Measurements from ENCODE around the gene PLA2G2F. TPM values are rescaled to one million over a fixed set of nuclear protein-coding genes. Genes with fewer than 3 reads are reported as not detected.

PLA2G2F gene
- total and polyA plus RNA-seq, 9 of the 15 experiments (the other 6 are each of a cell fraction or from before 2014, with no cell fraction given), result not detected

GRCh38 chr1:20169932-20170331, 30.8 kb downstream of the PLA2G2F start (continued):
- TF ChIP-seq, protein P1, sequence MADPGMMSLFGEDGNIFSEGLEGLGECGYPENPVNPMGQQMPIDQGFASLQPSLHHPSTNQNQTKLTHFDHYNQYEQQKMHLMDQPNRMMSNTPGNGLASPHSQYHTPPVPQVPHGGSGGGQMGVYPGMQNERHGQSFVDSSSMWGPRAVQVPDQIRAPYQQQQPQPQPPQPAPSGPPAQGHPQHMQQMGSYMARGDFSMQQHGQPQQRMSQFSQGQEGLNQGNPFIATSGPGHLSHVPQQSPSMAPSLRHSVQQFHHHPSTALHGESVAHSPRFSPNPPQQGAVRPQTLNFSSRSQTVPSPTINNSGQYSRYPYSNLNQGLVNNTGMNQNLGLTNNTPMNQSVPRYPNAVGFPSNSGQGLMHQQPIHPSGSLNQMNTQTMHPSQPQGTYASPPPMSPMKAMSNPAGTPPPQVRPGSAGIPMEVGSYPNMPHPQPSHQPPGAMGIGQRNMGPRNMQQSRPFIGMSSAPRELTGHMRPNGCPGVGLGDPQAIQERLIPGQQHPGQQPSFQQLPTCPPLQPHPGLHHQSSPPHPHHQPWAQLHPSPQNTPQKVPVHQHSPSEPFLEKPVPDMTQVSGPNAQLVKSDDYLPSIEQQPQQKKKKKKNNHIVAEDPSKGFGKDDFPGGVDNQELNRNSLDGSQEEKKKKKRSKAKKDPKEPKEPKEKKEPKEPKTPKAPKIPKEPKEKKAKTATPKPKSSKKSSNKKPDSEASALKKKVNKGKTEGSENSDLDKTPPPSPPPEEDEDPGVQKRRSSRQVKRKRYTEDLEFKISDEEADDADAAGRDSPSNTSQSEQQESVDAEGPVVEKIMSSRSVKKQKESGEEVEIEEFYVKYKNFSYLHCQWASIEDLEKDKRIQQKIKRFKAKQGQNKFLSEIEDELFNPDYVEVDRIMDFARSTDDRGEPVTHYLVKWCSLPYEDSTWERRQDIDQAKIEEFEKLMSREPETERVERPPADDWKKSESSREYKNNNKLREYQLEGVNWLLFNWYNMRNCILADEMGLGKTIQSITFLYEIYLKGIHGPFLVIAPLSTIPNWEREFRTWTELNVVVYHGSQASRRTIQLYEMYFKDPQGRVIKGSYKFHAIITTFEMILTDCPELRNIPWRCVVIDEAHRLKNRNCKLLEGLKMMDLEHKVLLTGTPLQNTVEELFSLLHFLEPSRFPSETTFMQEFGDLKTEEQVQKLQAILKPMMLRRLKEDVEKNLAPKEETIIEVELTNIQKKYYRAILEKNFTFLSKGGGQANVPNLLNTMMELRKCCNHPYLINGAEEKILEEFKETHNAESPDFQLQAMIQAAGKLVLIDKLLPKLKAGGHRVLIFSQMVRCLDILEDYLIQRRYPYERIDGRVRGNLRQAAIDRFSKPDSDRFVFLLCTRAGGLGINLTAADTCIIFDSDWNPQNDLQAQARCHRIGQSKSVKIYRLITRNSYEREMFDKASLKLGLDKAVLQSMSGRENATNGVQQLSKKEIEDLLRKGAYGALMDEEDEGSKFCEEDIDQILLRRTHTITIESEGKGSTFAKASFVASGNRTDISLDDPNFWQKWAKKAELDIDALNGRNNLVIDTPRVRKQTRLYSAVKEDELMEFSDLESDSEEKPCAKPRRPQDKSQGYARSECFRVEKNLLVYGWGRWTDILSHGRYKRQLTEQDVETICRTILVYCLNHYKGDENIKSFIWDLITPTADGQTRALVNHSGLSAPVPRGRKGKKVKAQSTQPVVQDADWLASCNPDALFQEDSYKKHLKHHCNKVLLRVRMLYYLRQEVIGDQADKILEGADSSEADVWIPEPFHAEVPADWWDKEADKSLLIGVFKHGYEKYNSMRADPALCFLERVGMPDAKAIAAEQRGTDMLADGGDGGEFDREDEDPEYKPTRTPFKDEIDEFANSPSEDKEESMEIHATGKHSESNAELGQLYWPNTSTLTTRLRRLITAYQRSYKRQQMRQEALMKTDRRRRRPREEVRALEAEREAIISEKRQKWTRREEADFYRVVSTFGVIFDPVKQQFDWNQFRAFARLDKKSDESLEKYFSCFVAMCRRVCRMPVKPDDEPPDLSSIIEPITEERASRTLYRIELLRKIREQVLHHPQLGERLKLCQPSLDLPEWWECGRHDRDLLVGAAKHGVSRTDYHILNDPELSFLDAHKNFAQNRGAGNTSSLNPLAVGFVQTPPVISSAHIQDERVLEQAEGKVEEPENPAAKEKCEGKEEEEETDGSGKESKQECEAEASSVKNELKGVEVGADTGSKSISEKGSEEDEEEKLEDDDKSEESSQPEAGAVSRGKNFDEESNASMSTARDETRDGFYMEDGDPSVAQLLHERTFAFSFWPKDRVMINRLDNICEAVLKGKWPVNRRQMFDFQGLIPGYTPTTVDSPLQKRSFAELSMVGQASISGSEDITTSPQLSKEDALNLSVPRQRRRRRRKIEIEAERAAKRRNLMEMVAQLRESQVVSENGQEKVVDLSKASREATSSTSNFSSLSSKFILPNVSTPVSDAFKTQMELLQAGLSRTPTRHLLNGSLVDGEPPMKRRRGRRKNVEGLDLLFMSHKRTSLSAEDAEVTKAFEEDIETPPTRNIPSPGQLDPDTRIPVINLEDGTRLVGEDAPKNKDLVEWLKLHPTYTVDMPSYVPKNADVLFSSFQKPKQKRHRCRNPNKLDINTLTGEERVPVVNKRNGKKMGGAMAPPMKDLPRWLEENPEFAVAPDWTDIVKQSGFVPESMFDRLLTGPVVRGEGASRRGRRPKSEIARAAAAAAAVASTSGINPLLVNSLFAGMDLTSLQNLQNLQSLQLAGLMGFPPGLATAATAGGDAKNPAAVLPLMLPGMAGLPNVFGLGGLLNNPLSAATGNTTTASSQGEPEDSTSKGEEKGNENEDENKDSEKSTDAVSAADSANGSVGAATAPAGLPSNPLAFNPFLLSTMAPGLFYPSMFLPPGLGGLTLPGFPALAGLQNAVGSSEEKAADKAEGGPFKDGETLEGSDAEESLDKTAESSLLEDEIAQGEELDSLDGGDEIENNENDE (IDR thresholded peaks at IDR 0.05; ENCODE audit: low read depth, low read length), result no peak
- TF ChIP-seq ZNF764 (CRISPR knock-in tag; IDR thresholded peaks at IDR 0.05; ENCODE audit: low read depth), result no peak
- TF ChIP-seq HDAC2 (IDR thresholded peaks at IDR 0.05), result 0 out of 2 replicates have a peak, but pooled peaks have one; percentile 49
- TF ChIP-seq ZNF766 (CRISPR knock-in tag; conservative IDR thresholded peaks at IDR 0.05), result no peak
- no peak for TF ChIP-seq KDM2B (CRISPR knock-in tag; IDR thresholded peaks at IDR 0.05)
- TF ChIP-seq MBD2 (IDR thresholded peaks at IDR 0.05; ENCODE audit: borderline replicate concordance, low read depth), result no peak
- no peak for TF ChIP-seq GTF2E2 (tag; IDR thresholded peaks at IDR 0.05)
- TF ChIP-seq HCFC1 (IDR thresholded peaks at IDR 0.05; ENCODE audit: low read depth, low read length), result no peak
- TF ChIP-seq GATAD2B (IDR thresholded peaks at IDR 0.05; ENCODE audit: borderline replicate concordance), result no peak

All from K562 (cell line).